IPS-18a (cell line): ENCODE results near the gene FAM210A.
A peak's percentile ranks its signal among the peaks of the same experiment; 100 is the strongest.

ENCODE experiments used
- H3K27ac ChIP-seq: one replicate; pipeline ENCODE4 v1.5.1; 2013; ENCODE audit warnings: low read length
- H3K27me3 ChIP-seq: one replicate; pipeline ENCODE4 v1.6.1; 2013; ENCODE audit warnings: mild to moderate bottlenecking, low read length; ENCODE audit not compliant: control insufficient read depth, insufficient read depth
- H3K36me3 ChIP-seq: one replicate; pipeline ENCODE4 v1.6.1; 2013; ENCODE audit warnings: low read depth, low read length; ENCODE audit not compliant: control insufficient read depth
- H3K4me1 ChIP-seq: one replicate; pipeline ENCODE4 v1.6.1; 2013; ENCODE audit warnings: low read depth, low read length; ENCODE audit not compliant: control insufficient read depth
- H3K4me3 ChIP-seq: one replicate; pipeline ENCODE4 v1.5.1; 2013; ENCODE audit warnings: low read length
- H3K9ac ChIP-seq: one replicate; pipeline ENCODE4 v1.6.1; 2013; ENCODE audit warnings: mild to moderate bottlenecking, low read length, moderate library complexity
- H3K9me3 ChIP-seq: one replicate; pipeline ENCODE4 v1.6.1; 2013; ENCODE audit warnings: low read depth, low read length; ENCODE audit not compliant: control insufficient read depth

FAM210A gene

DNA sequence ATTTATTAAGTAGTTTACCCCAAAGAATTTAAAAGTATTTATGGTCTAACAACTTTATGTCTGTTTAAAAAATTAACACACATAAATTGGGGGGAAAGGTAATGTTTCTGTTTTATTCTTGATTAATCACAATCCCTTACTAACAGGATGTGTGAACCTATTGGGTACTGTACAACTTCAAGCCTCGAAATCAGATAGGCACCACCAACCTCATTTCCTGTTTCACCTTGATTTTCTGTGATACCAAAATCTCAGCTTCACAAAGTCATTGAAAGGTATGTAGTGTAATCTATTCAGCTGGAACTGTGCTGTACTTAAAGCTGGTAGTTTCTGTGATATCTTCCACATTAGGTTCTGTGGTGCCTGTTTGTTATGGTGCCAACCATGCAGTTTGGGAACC, 4.1 kb upstream of the FAM210A start:
- H3K27ac ChIP-seq = no peak overlapping the region
- H3K9me3 ChIP-seq = no peaks in the 10 kb centered on the region
- peaks cover 5% of the 10 kb centered on the region for H3K4me1 ChIP-seq
- peaks cover 18% of the 10 kb centered on the region for H3K36me3 ChIP-seq
- H3K4me3 ChIP-seq = no peak overlapping the region
- H3K9ac ChIP-seq = no peak overlapping the region
- no peaks in the 10 kb centered on the region for H3K27me3 ChIP-seq

- peaks cover 11% of the 10 kb centered on the region for H3K4me1 ChIP-seq
- no peaks in the 10 kb centered on the region for H3K9me3 ChIP-seq
- H3K36me3 ChIP-seq = no peaks in the 10 kb centered on the region
- peak overlapping the region; percentile 79 for H3K27ac ChIP-seq
- peak overlapping the region; percentile 96 for H3K4me3 ChIP-seq
- peak overlapping the region; percentile 92 for H3K9ac ChIP-seq
- H3K27me3 ChIP-seq = no peaks in the 10 kb centered on the region
Measured at GRCh38 chr18:13726972-13727331, 594 bp upstream of the FAM210A start.

GRCh38 chr18:13725566-13726231, 659 bp downstream of the FAM210A start:
- H3K36me3 ChIP-seq = no peaks in the 10 kb centered on the region

GRCh38 chr18:13720847-13721246, 5.5 kb downstream of the FAM210A start:
- Histone ChIP-seq H3K9ac (no peak overlapping the region), H3K27me3 (no peaks in the 10 kb centered on the region), H3K4me1 (peaks cover 6% of the 10 kb centered on the region), H3K27ac (no peak overlapping the region), H3K4me3 (no peak overlapping the region), H3K9me3 (no peaks in the 10 kb centered on the region), H3K36me3 (no peaks in the 10 kb centered on the region)

More at GRCh38 chr18:13725566-13726231, 659 bp downstream of the FAM210A start:
- H3K9ac ChIP-seq = peak overlapping the region; percentile 92
- peak overlapping the region; percentile 96 for H3K4me3 ChIP-seq
- no peaks in the 10 kb centered on the region for H3K27me3 ChIP-seq
- peaks cover 11% of the 10 kb centered on the region for H3K4me1 ChIP-seq
- no peak overlapping the region for H3K27ac ChIP-seq
- no peaks in the 10 kb centered on the region for H3K9me3 ChIP-seq

- H3K9ac ChIP-seq = no peak overlapping the region
- no peak overlapping the region for H3K4me3 ChIP-seq
- H3K27ac ChIP-seq = no peak overlapping the region
- no peaks in the 10 kb centered on the region for H3K27me3 ChIP-seq
- peaks cover 2% of the 10 kb centered on the region for H3K4me1 ChIP-seq
- H3K9me3 ChIP-seq = no peaks in the 10 kb centered on the region
- no peaks in the 10 kb centered on the region for H3K36me3 ChIP-seq
Measured at GRCh38 chr18:13720123-13720522, 6.2 kb downstream of the FAM210A start.

DNA sequence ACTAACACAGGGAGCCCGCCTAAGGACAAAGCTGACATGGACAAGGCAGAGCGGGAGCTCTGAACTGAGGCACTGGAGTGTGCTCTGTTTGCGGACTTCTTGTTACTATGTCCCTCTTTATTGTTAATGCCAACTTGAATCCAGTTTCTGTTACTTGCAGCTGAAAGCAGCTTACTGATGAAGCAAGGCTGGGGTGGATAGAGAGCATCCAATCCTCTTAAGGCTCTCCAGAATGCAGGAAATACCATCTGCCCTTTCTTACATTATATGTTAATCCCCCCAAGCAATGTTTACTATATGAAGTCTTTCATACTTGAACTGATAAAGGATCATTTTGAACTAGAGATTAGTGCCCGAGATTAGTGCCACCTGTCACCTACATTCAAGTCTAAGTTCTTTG, 9.4 kb downstream of the FAM210A start:
- Histone ChIP-seq H3K9me3 (no peaks in the 10 kb centered on the region), H3K27ac (no peak overlapping the region), H3K4me3 (no peak overlapping the region), H3K4me1 (peaks cover 8% of the 10 kb centered on the region), H3K9ac (no peak overlapping the region), H3K27me3 (no peaks in the 10 kb centered on the region), H3K36me3 (no peaks in the 10 kb centered on the region)

- Histone ChIP-seq H3K36me3 (no peaks in the 10 kb centered on the region), H3K9me3 (no peaks in the 10 kb centered on the region), H3K27ac (no peak overlapping the region), H3K27me3 (no peaks in the 10 kb centered on the region), H3K4me1 (peaks cover 8% of the 10 kb centered on the region), H3K4me3 (no peak overlapping the region), H3K9ac (no peak overlapping the region)
Measured at GRCh38 chr18:13715330-13715729, 11.0 kb downstream of the FAM210A start.

DNA sequence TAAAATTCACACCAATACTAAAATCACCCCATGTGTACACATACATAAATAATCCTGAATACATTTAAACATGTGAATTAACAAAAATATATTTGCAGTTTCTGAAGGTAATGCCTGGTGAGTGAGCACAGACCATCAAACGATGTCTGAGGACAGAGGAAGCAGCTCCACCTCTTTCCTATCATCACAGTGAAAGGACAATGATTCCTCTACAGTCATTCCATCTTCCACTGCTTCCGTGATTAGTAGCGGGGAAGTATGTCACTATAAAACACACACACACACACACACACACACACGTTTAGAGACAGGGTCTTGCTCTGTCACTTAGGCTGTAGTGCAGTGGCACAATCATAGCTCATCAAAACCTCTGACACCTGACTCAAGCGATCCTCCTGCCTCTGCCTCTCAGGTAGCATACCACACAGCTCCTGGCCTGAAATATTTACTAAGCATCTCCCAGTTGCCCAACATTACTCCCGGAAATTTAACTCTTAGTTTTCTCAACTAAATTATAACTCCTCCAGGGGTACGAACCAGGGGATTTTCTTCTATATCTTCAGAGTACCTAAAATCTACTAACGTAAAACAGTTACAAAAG, 12.8 kb downstream of the FAM210A start:
- Histone ChIP-seq H3K27me3 (no peaks in the 10 kb centered on the region), H3K4me1 (peaks cover 8% of the 10 kb centered on the region), H3K4me3 (no peak overlapping the region), H3K9ac (no peak overlapping the region), H3K9me3 (no peaks in the 10 kb centered on the region), H3K36me3 (no peaks in the 10 kb centered on the region), H3K27ac (no peak overlapping the region)

DNA sequence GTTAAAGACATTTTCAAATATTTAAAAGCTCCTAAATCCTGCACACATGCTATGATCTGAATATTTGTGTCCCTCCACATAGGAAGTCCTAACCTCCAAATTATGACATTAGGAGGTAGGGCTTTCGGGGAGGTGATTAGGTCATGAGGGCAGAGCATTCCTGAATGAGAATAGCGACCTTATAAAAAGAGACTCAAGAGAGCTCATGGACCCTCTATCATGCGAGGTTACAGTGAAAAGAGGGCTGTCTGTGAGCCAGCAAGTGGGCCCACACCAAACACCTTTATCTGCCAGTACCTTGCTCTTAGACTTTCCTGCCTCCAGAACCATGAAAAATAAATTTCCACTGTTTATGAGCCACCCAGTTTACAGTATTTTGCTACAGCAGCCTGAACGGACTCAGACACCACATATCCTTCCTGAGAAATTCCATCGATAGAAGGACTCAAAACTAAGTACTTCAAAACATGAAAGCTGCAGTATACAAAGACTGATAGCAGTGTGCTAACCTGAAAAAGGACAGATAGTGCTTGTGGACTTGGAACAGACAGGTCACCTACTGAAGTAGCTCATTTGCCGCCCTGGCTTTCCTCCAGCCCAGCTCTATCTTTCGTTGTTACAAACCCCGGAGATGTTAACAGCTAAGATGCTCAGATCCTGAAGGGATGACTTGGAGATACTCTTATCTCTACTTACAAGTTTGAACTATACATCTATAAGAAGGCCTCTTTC, 13.8 kb downstream of the FAM210A start:
- Histone ChIP-seq H3K4me3 (no peak overlapping the region), H3K9me3 (no peaks in the 10 kb centered on the region), H3K27ac (no peak overlapping the region), H3K9ac (no peak overlapping the region), H3K4me1 (peaks cover 8% of the 10 kb centered on the region), H3K36me3 (no peaks in the 10 kb centered on the region), H3K27me3 (no peaks in the 10 kb centered on the region)

- Histone ChIP-seq H3K27ac (no peak overlapping the region), H3K27me3 (no peaks in the 10 kb centered on the region), H3K9me3 (peaks cover 12% of the 10 kb centered on the region), H3K9ac (no peak overlapping the region), H3K36me3 (no peaks in the 10 kb centered on the region), H3K4me1 (peaks cover 8% of the 10 kb centered on the region), H3K4me3 (no peak overlapping the region)
Measured at GRCh38 chr18:13710414-13710831, 15.9 kb downstream of the FAM210A start.

GRCh38 chr18:13703899-13704298, 22.5 kb downstream of the FAM210A start:
- no peak overlapping the region for H3K9ac ChIP-seq
- H3K4me3 ChIP-seq = no peak overlapping the region
- H3K27me3 ChIP-seq = no peaks in the 10 kb centered on the region
- peaks cover 54% of the 10 kb centered on the region for H3K9me3 ChIP-seq
- H3K27ac ChIP-seq = no peak overlapping the region
- no peaks in the 10 kb centered on the region for H3K4me1 ChIP-seq
- H3K36me3 ChIP-seq = peaks cover 2% of the 10 kb centered on the region
